Caco-2 (cell line): ENCODE data around the gene PERCC1. TPM values are rescaled to one million over a fixed set of nuclear protein-coding genes. Genes with fewer than 3 reads are reported as not detected.

Experiments
- BruUV-seq: library from RNA; stranded (reverse); fragments of 400-500 nt; replicated peaks from 2 replicates; lab custom pipeline; 2021; lab: Mats Ljungman, UMichigan
- CTCF ChIA-PET: fragments of 300-600 bp; sonication (Branson Sonifier 250); formaldehyde crosslinking; loops from one replicate; lab custom pipeline; 2022; ENCODE audit warnings: antibody characterized with exemption; lab: Charles Lee
- POLR2A ChIA-PET: fragments of 300-600 bp; sonication (Branson Sonifier 250); formaldehyde crosslinking; loops from one replicate; lab custom pipeline; 2022; ENCODE audit warnings: antibody characterized with exemption; lab: Charles Lee
- DNase-seq, 2 experiments: peaks; one replicate each; pipeline versions ENCODE4 v3.0.0 to v3.0.0-alpha.2; 2020 to 2022
- H3K27me3 ChIP-seq: replicated peaks from 2 replicates; pipeline ENCODE4 v1.6.0; 2011; ENCODE audit warnings: low read length; ENCODE audit not compliant: control insufficient read depth, insufficient read depth
- H3K36me3 ChIP-seq: 2 replicates; pipeline ENCODE4 v1.5.1; 2011; ENCODE audit warnings: low read length; ENCODE audit not compliant: control insufficient read depth, insufficient read depth
- H3K4me1 ChIP-seq: fragments of 250-450 bp; sonication (Bioruptor Pico); 2 replicates; pipeline ENCODE4 v1.5.1; 2020; ENCODE audit warnings: mild to moderate bottlenecking
- H3K4me3 ChIP-seq: 2 replicates; pipeline ENCODE4 v1.5.1; 2011; ENCODE audit warnings: low read depth, mild to moderate bottlenecking, control low read depth, low read length
- H3K9me3 ChIP-seq: fragments of 250-450 bp; sonication (Bioruptor Pico); 2 replicates; pipeline ENCODE4 v1.5.1; 2020; ENCODE audit warnings: mild to moderate bottlenecking, moderate library complexity
- H3K27ac Mint-ChIP-seq: one replicate; pipeline ENCODE4 v1.8.0; 2022; ENCODE audit warnings: mixed read lengths; ENCODE audit not compliant: unreplicated experiment
- H3K27me3 Mint-ChIP-seq: one replicate; pipeline ENCODE4 v1.8.0; 2022; ENCODE audit warnings: mixed read lengths; ENCODE audit not compliant: insufficient read depth, unreplicated experiment
- H3K36me3 Mint-ChIP-seq: one replicate; pipeline ENCODE4 v1.8.0; 2022; ENCODE audit warnings: mild to moderate bottlenecking, mixed read lengths; ENCODE audit not compliant: insufficient read depth, unreplicated experiment
- H3K4me1 Mint-ChIP-seq: one replicate; pipeline ENCODE4 v1.8.0; 2022; ENCODE audit warnings: low read depth, mixed read lengths; ENCODE audit not compliant: unreplicated experiment
- H3K4me3 Mint-ChIP-seq: one replicate; pipeline ENCODE4 v1.8.0; 2022; ENCODE audit warnings: mild to moderate bottlenecking, moderate library complexity, mixed read lengths; ENCODE audit not compliant: unreplicated experiment
- H3K9me3 Mint-ChIP-seq: one replicate; pipeline ENCODE4 v1.8.0; 2022; ENCODE audit warnings: mixed read lengths; ENCODE audit not compliant: unreplicated experiment
- CTCF ChIP-seq, 2 experiments: fragments of 200-600 bp in 1 of 2; IDR thresholded peaks; 1 replicate in 1 of 2; 2 replicates in 1 of 2; pipeline versions ENCODE4 v1.5.1 to v1.8.0; 2011 to 2022; ENCODE audit warnings: antibody characterized with exemption in 1 of 2, control low read depth in 1 of 2, inconsistent platforms in 1 of 2, low read depth in 1 of 2, low read length in 1 of 2, mild to moderate bottlenecking in 1 of 2, moderate library complexity in 1 of 2; ENCODE audit not compliant: insufficient read depth in 1 of 2, severe bottlenecking in 1 of 2, unreplicated experiment in 1 of 2
- intact Hi-C: fragments of 100-400 bp; cut with micrococcal nuclease; formaldehyde crosslinking; loops from one replicate; pipeline ENCODE4 v1.10.0; 2022; ENCODE audit not compliant: unreplicated experiment
- total RNA-seq: library from RNA; stranded (reverse); gene quantifications from 2 replicates; pipeline ENCODE4 v1.2.3, GENCODE V29; 2022

The PERCC1 gene
- total RNA-seq, 1 experiment from 2014 or later = 2.1 TPM

GRCh38 chr16:1443980-1444729 is 13.3 kb downstream of the PERCC1 start, which contains the start of gene CCDC154:
TSS of gene CCDC154 (minus strand) at chr16:1444556. CDS start at chr16:1444322, 234 bp downstream.
- Histone ChIP-seq H3K27me3 (no peaks in the 10 kb centered on the region), H3K9me3 (no peaks in the 10 kb centered on the region), H3K36me3 (no peaks in the 10 kb centered on the region), H3K4me1 (no peaks in the 10 kb centered on the region), H3K4me3 (no peak within 1 kb of the TSS)
- Mint-ChIP-seq H3K4me1 (no peaks in the 10 kb centered on the region), H3K9me3 (no peaks in the 10 kb centered on the region), H3K27ac (no peak within 1 kb of the TSS), H3K4me3 (no peak within 1 kb of the TSS), H3K36me3 (no peaks in the 10 kb centered on the region), H3K27me3 (no peaks in the 10 kb centered on the region)
- intact Hi-C loops = no loop called here
- BruUV-seq = no TSS peak
- no peak for TF ChIP-seq CTCF (IDR thresholded peaks at IDR 0.05; ENCODE audit: insufficient read depth in 1 of 2, low read depth in 1 of 2, low read length in 1 of 2, severe bottlenecking in 1 of 2, unreplicated experiment in 1 of 2)
- ChIA-PET CTCF (no interaction called here), POLR2A (interaction anchor here (1.0 kb wide), 1 partner anchor 23 kb away, joined by 4 read pairs; the partner anchor contains the start of gene UQCC4)
- DNase-seq = no peak

- H3K27ac Mint-ChIP-seq = no peak overlapping the region
- DNase-seq = no peak
- H3K4me1 ChIP-seq = no peaks in the 10 kb centered on the region
- no peaks in the 10 kb centered on the region for H3K9me3 ChIP-seq
- no peaks in the 10 kb centered on the region for H3K36me3 Mint-ChIP-seq
- no peak overlapping the region for H3K4me3 ChIP-seq
- TF ChIP-seq CTCF (IDR thresholded peaks at IDR 0.05; ENCODE audit: insufficient read depth in 1 of 2, low read depth in 1 of 2, low read length in 1 of 2, severe bottlenecking in 1 of 2, unreplicated experiment in 1 of 2) = no peak
- no peaks in the 10 kb centered on the region for H3K36me3 ChIP-seq
- intact Hi-C loops = no loop called here
- no peaks in the 10 kb centered on the region for H3K9me3 Mint-ChIP-seq
- no peak overlapping the region for H3K4me3 Mint-ChIP-seq
- BruUV-seq = no TSS peak
- no peaks in the 10 kb centered on the region for H3K4me1 Mint-ChIP-seq
- no peaks in the 10 kb centered on the region for H3K27me3 Mint-ChIP-seq
- ChIA-PET POLR2A (no interaction called here), CTCF (no interaction called here)
- no peaks in the 10 kb centered on the region for H3K27me3 ChIP-seq
Observed at GRCh38 chr16:1444730-1445517, 14.0 kb downstream of the PERCC1 start.

- no peak overlapping the region for H3K4me3 ChIP-seq
- no peaks in the 10 kb centered on the region for H3K4me1 Mint-ChIP-seq
- TSS peak; percentile 62 for BruUV-seq
- H3K4me1 ChIP-seq = no peaks in the 10 kb centered on the region
- intact Hi-C loops = no loop called here
- H3K27me3 ChIP-seq = no peaks in the 10 kb centered on the region
- POLR2A ChIA-PET = no interaction called here
- no peak overlapping the region for H3K4me3 Mint-ChIP-seq
- H3K9me3 Mint-ChIP-seq = no peaks in the 10 kb centered on the region
- CTCF ChIA-PET = no interaction called here
- no peak for TF ChIP-seq CTCF (IDR thresholded peaks at IDR 0.05; ENCODE audit: insufficient read depth in 1 of 2, low read depth in 1 of 2, low read length in 1 of 2, severe bottlenecking in 1 of 2, unreplicated experiment in 1 of 2)
- no peak for DNase-seq
- H3K27me3 Mint-ChIP-seq = no peaks in the 10 kb centered on the region
- no peaks in the 10 kb centered on the region for H3K9me3 ChIP-seq
- H3K36me3 ChIP-seq = no peaks in the 10 kb centered on the region
- no peaks in the 10 kb centered on the region for H3K36me3 Mint-ChIP-seq
- no peak overlapping the region for H3K27ac Mint-ChIP-seq
Observed at GRCh38 chr16:1445518-1446203, 14.8 kb downstream of the PERCC1 start.
